ENCODE results near the gene CC2D1B.

CC2D1B gene

GRCh38 chr1:52359676-52360594 lies 6.1 kb downstream of the CC2D1B start:
- no peak for DNase-seq

- no peak for DNase-seq
Measured at GRCh38 chr1:52358851-52359497, 7.0 kb downstream of the CC2D1B start.

DNA sequence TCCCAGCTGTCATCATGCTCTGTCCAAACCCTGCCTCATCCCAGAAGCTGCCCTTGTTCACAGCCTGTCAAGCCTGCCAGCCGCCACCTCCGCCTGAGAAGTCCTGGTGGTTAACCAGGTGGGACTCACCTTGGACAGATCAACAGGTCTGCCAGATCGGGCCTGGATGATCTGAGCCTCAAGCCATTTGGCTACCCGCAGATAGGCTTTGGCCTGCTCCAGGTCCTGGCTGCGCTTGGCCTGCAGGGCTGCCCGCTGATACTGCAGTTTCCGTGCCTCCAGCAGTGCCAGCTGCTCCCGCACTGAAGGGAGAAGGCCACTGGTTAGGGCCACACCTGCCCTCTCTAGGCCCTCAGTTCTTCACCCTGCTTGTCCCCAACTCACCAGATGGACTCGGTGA lies 8.6 kb downstream of the CC2D1B start:
- no peak for DNase-seq

DNA sequence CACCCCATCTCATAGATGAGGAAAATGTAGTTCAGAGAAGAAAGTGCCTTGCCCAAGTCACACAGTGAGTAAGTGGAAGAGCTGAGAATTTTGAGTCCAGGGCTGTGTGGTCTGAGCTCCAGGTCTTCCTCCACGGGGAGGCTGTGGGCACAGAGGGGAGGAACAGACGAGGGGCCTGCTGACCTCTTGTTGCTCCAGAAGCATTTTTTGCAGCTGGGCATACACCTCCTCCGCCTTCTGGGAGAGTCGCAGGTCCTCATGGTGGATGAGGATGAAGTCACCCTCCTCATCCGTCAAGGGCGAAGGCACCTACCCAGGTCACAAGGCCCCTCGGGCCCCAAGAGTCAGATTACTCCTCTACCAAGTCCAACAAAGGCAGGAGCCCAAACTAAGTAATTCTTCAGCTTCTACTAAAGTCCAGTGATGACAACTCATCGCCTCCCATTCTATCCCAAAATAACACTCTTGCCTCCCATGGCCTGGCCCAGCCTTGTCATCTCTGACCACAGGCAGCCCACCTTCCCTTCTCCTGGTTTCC lies 9.1 kb downstream of the CC2D1B start:
- no peak for DNase-seq

- DNase-seq, result no peak
Measured at GRCh38 chr1:52355847-52356505, 10.0 kb downstream of the CC2D1B start.

GRCh38 chr1:52355436-52355835 lies 10.6 kb downstream of the CC2D1B start:
- DNase-seq, result no peak

GRCh38 chr1:52352690-52353089 lies 13.3 kb downstream of the CC2D1B start:
- no peak for DNase-seq

- DNase-seq, result no peak
Measured at GRCh38 chr1:52348704-52349300, 17.2 kb downstream of the CC2D1B start.

DNA sequence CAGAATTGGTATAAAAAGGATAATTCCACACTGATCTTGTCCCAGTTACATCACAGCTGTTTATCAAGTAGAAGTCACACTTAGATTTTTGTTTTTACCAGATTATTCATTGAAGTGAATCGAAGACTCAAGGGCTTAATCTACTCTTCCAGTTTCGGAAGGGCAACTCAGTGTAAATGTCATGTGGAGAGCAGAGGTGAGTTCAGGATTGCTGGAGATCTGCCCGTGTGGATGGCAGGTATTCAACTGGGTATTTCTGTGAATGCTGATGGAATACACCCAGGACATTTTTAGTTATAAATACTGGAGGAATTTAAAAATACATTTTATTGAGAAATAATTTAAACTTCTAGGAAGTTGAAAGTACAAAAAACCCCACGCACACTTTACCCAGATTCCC lies 19.4 kb downstream of the CC2D1B start:
- no peak for DNase-seq

DNA sequence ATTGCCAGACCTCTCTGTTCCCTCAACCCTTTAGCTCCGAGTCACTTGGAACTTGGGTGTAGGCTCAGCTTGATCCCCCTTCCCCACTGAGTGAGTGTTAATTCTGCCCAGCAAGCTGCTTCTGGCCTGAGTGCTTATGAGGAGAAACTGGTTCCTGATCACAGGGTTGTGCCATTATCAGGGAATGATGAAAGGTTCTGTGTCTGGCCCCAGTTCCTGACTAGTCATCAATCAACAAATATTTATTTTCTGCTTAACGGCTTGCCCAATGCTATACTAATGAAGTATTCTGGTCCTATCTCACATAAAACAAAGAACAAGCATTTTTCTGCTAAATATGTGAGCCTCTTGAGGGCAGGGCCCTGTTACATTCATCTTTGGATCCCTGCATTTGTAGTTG lies 20.8 kb downstream of the CC2D1B start:
- no peak for DNase-seq

DNA sequence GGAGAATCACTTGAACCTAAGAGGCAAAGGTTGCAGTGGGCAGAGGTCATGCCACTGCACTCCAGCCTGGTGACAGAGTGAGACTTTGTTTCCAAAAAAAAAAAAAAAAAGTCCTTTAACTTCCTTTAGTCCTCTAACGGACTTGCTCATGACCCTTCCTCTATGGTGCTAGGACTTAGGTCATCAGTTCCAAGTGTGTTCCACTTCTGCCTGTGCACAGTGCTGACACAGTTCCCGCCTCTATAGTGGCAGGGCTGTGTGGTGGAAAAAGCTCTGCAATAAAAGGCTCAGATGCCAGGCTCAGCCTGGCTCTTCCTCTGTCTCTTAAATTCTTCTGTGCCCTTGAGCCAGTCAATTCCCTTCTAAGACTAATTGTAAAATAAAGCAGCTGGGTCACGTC lies 22.0 kb downstream of the CC2D1B start:
- no peak for DNase-seq

- DNase-seq, result no peak
Measured at GRCh38 chr1:52341655-52342260, 24.2 kb downstream of the CC2D1B start.

GRCh38 chr1:52337439-52337838 lies 28.6 kb downstream of the CC2D1B start:
- DNase-seq, result no peak

- no peak for DNase-seq
Measured at GRCh38 chr1:52334906-52335528, 31.0 kb downstream of the CC2D1B start.

GRCh38 chr1:52332411-52332810 lies 33.6 kb downstream of the CC2D1B start:
- no peak for DNase-seq

DNA sequence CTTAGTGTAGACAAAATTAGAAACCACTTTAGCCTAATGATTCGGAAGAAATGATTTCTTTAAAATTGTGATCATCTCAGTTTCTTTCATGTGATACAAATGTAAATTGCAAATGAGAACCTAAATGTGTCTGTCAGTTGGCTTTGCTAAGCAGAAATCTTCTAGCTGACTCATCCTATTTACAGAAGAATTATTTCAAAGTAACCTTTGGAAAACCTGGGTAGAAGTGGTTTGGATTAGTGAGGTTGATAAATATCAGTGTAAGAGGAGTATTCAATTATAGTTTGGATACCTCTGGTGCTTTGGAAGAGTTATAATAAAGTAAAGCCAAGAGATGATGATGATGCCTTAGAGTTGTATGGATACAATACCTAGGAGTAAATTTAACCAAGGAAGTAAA lies 37.4 kb downstream of the CC2D1B start:
- no peak for DNase-seq

DNA sequence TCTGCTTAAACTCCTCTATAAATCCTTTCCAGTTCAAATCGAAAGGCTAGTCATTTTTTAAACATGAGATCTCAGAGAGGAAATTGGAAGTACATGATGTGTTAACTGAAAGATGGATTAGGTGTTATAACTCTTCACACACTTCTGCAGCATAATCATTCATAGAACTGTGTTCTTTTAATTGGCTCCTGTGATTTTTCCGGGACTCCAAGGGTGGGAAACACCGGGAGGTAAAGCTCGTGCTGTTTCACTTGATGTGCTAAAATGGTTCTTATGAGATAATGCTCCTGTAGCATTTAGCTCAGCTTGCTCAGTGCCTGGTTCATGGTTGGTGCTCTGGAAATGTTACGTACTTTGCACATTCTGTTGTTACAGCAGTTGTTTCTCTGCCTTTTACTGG lies 40.2 kb downstream of the CC2D1B start:
- DNase-seq, result no peak

DNA sequence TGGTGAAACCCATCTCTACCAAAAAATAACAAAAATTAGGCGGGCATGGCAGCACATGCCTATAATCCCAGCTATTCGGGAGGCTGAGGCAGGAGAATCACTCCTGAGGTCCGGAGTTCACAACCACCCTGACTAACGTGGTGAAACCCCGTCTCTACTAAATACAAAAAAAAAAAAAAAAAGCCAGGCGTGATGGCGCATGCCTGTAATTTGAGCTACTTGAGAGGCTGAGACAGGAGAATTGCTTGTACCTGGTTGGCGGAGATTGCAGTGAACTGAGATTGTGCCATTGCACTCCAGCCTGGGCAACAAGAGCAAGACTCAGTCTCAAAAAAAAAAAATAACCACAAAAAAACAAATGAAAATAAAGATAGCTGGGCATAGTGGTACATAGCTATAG lies 42.3 kb downstream of the CC2D1B start:
- DNase-seq, result no peak

- no peak for DNase-seq
Measured at GRCh38 chr1:52321061-52321460, 44.9 kb downstream of the CC2D1B start.

- DNase-seq, result no peak
Measured at GRCh38 chr1:52306227-52307006, 59.6 kb downstream of the CC2D1B start.

Measured in activated gamma-delta T cell treated with Interleukin-2 at 50 U/mL for 16 hours (primary cell).